GM21360 (cell line): ENCODE data around the gene ITCH.
"Not testable (repeated sequence)": the region's sequence is repeated elsewhere in the genome, so short reads cannot be mapped to it uniquely, and the experiment has no call there.

ENCODE experiments used
- ATAC-seq: cut with Tn5 transposase; IDR thresholded peaks from one replicate; pipeline ENCODE4 v1.9.1; 2021; ENCODE audit warnings: mild to moderate bottlenecking, moderate library complexity; ENCODE audit not compliant: unreplicated experiment

ITCH gene

GRCh38 chr20:34377072-34377847 is 14.2 kb downstream of the ITCH start:
- peak; percentile 63 for ATAC-seq

GRCh38 chr20:34382174-34382573 is 19.1 kb downstream of the ITCH start:
- ATAC-seq: no peak

GRCh38 chr20:34382877-34383455 is 19.9 kb downstream of the ITCH start:
- not testable (repeated sequence) for ATAC-seq

- no peak for ATAC-seq
Observed at GRCh38 chr20:34385464-34385863, 22.4 kb downstream of the ITCH start.

- no peak for ATAC-seq
Observed at GRCh38 chr20:34388000-34388399, 24.9 kb downstream of the ITCH start.

GRCh38 chr20:34388678-34389077 is 25.6 kb downstream of the ITCH start:
- no peak for ATAC-seq

- ATAC-seq: no peak
Observed at GRCh38 chr20:34389206-34389953, 26.3 kb downstream of the ITCH start.

GRCh38 chr20:34389954-34390555 is 27.0 kb downstream of the ITCH start:
- ATAC-seq: no peak

GRCh38 chr20:34396408-34396807 is 33.3 kb downstream of the ITCH start:
- no peak for ATAC-seq

- ATAC-seq: no peak
Observed at GRCh38 chr20:34397096-34397495, 34.0 kb downstream of the ITCH start.

- ATAC-seq: not testable (repeated sequence)
Observed at GRCh38 chr20:34400776-34401175, 37.7 kb downstream of the ITCH start.

GRCh38 chr20:34401741-34402455 is 38.8 kb downstream of the ITCH start:
- ATAC-seq: no peak

- ATAC-seq: no peak
Observed at GRCh38 chr20:34402461-34402860, 39.4 kb downstream of the ITCH start.

- no peak for ATAC-seq
Observed at GRCh38 chr20:34403063-34403827, 40.2 kb downstream of the ITCH start.

- no peak for ATAC-seq
Observed at GRCh38 chr20:34403908-34404307, 40.8 kb downstream of the ITCH start.

- ATAC-seq: no peak
Observed at GRCh38 chr20:34404803-34405202, 41.7 kb downstream of the ITCH start.

- not testable (repeated sequence) for ATAC-seq
Observed at GRCh38 chr20:34405247-34405651, 42.2 kb downstream of the ITCH start.

GRCh38 chr20:34405942-34406341 is 42.9 kb downstream of the ITCH start:
- ATAC-seq: not testable (repeated sequence)

GRCh38 chr20:34407962-34408474 is 44.9 kb downstream of the ITCH start:
- ATAC-seq: no peak

- ATAC-seq: no peak
Observed at GRCh38 chr20:34410336-34410735, 47.3 kb downstream of the ITCH start.
